ENCODE data around the gene NDUFS7. TPM values are rescaled to one million over a fixed set of nuclear protein-coding genes. Genes with fewer than 3 reads are reported as not detected.
"Not testable (repeated sequence)": the region's sequence is repeated elsewhere in the genome, so short reads cannot be mapped to it uniquely, and the experiment has no call there.

Gene NDUFS7
- total RNA-seq, 1 donor: 21.1 TPM

DNA sequence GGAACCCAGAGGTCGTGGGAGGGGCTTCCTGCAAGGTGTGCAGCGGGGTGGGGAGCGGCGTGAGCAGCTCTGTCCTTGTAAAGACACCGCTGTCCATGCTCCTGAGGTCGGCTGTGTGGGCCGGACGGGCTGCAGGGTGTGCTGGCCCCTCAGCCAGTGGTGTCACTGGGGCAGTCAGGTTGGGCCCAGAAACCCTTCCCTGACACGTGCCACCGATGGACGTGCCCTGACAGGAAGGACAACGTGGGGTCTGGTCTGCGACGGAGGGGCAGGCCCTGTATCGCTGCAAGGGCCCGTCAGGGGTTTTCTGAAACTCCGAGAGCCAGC, 50.3 kb downstream of the NDUFS7 start:
- no peaks in the 10 kb centered on the region for H3K27me3 ChIP-seq (ENCODE audit: insufficient read depth, low read length)
- no peak overlapping the region for H3K4me3 ChIP-seq (ENCODE audit: low read length)
- no peaks in the 10 kb centered on the region for H3K9me3 ChIP-seq (ENCODE audit: low read depth, low read length)
- peaks cover 7% of the 10 kb centered on the region for H3K4me1 ChIP-seq (ENCODE audit: insufficient read depth, low read length)

DNA sequence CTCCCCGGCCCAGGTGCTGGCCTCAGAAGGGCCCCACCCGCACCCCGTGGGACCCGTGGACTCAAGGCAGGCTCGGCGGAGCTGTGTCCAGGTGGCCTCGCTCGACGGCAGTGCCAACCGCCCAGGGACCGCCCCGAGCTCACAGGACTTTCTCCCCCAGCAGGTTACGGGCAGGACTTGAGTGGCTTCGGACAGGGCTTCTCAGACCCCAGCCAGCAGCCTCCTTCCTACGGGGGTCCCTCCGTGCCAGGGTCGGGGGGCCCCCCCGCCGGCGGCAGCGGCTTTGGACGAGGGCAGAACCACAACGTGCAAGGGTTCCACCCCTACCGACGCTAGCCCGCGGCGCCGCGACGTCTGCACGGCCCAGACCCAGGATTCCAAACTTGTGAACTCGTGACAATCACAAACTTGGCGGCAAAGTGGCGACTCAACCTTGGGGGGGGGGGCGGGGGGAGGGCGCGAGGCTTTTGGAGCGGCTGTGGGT, 50.9 kb downstream of the NDUFS7 start:
- Histone ChIP-seq H3K4me3 (ENCODE audit: low read length) (no peak overlapping the region), H3K4me1 (ENCODE audit: insufficient read depth, low read length) (peaks cover 13% of the 10 kb centered on the region), H3K9me3 (ENCODE audit: low read depth, low read length) (no peaks in the 10 kb centered on the region), H3K27me3 (ENCODE audit: insufficient read depth, low read length) (no peaks in the 10 kb centered on the region)

DNA sequence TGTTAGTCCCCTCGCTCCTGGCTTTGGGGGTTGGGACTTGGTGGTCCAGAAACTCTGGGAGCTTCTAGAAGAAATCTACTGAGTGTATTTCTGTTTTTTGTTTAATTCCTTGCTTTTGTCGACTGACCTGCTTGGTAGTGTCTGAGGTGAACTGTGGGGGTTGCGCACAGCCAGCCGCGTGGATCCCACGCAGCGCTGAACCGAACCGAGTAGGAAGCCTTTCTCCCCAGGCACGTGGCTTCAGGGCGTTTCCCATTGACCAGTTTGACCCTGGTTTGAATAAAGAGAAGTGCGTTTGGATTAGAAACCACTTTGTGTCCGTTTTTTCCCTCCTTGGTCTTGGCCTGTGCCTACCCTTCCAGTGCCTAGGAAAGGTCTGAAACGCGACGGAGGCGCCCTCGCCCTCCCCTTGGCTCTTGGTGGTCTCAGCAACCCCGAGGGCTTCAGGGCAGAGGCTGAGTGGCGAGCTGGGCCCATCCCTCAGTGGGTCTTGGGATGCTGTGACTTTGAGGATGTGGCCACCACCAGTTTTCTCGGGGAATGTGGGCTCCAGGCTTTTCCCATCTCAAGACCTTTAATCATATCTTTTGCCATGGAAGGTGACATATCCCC, 51.8 kb downstream of the NDUFS7 start:
- Histone ChIP-seq H3K9me3 (ENCODE audit: low read depth, low read length) (no peaks in the 10 kb centered on the region), H3K27me3 (ENCODE audit: insufficient read depth, low read length) (no peaks in the 10 kb centered on the region), H3K4me1 (ENCODE audit: insufficient read depth, low read length) (peaks cover 18% of the 10 kb centered on the region), H3K4me3 (ENCODE audit: low read length) (no peak overlapping the region)

DNA sequence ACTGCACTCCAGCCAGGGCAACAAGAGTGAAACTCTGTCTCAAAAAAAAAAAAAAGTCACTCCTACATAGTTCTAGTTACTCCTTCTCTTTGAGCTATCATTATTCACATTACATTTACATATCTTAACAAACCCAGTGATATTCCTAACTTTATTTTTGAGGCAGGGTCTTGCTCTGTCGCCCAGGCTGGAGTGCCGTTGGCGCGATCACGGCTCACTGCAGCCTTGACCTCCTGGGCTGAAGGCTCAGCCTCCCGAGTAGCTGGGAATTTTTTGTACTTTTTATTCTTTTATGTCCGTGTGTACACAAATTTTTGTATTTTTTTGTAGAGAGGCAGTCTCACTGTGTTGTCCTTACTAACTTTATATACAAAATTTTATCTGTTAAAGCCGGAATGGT, 53.9 kb downstream of the NDUFS7 start:
- no peak overlapping the region for H3K4me3 ChIP-seq (ENCODE audit: low read length)
- peaks cover 24% of the 10 kb centered on the region for H3K4me1 ChIP-seq (ENCODE audit: insufficient read depth, low read length)
- no peaks in the 10 kb centered on the region for H3K9me3 ChIP-seq (ENCODE audit: low read depth, low read length)
- H3K27me3 ChIP-seq (ENCODE audit: insufficient read depth, low read length): no peaks in the 10 kb centered on the region

DNA sequence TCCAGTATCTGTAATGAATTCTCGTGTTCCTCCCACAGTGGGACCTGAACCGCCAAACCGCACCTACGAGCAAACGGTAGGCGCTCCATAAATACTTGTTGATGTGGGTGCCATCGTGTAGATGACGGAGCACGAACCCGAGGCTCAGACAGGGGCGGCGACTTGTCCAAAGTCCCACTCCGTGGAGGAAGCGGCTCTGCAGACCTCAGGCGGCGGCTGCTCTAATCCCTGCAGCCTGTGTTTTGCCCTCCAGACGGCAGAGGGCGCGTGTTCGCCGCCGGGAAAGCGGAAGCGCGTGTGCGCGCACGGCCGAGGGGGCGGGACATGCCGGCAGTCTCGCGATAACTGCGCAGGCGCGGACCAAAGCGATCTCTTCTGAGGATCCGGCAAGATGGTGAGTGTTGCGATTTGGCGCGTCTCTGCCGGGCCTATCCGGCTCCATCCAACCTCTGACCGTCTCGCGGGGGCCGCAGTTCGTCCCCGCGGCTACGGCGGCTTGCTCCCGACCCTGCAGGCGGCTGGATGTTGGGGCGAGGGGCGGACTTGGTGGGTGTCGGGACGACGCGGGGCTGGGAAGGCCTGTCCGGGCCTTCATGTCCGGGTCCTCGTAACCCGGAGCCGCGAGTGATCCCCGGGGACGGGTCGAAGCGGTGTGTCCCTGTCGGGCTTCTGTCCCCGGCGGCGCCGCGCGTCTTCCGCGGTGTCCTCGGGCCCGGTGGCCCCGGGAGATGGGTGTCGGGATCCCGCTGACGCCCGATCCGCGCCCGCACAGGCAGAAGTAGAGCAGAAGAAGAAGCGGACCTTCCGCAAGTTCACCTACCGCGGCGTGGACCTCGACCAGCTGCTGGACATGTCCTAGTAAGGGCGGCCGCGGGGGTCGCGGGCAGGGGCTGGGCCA, 54.6 kb downstream of the NDUFS7 start, which contains the start of gene RPS15:
Gene RPS15, plus strand, starts transcription at position 362 of the 898 bp plus-strand sequence. Its CDS starts 30 bp downstream, at position 392.
- no peaks in the 10 kb centered on the region for H3K9me3 ChIP-seq (ENCODE audit: low read depth, low read length)
- H3K4me3 ChIP-seq (ENCODE audit: low read length): peak within 1 kb of the TSS; percentile 94
- peaks cover 24% of the 10 kb centered on the region for H3K4me1 ChIP-seq (ENCODE audit: insufficient read depth, low read length)
- no peaks in the 10 kb centered on the region for H3K27me3 ChIP-seq (ENCODE audit: insufficient read depth, low read length)

DNA sequence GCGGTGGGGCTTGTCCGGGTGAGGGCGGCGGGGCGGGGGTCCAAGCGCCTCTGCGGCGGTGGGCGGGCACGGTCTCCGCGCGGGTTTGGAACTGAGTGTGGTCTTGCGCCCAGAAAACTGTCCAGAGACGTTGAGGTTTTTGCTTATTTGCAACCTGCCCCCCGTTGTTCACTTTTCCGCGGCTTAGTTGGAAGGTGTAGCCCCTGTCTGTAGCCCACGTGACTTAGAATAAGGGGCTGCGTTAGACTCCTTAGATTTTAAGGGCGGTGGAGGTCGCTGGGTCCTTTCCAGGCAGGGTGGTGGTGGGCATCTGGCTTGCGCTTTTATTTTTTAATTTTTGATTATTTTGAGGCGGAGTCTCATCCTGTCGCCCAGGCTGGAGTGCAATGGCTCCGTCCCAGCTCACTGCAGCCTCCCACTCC, 55.2 kb downstream of the NDUFS7 start:
- Histone ChIP-seq H3K9me3 (ENCODE audit: low read depth, low read length) (no peaks in the 10 kb centered on the region), H3K27me3 (ENCODE audit: insufficient read depth, low read length) (no peaks in the 10 kb centered on the region), H3K4me1 (ENCODE audit: insufficient read depth, low read length) (peaks cover 24% of the 10 kb centered on the region), H3K4me3 (ENCODE audit: low read length) (peak overlapping the region; percentile 94)

DNA sequence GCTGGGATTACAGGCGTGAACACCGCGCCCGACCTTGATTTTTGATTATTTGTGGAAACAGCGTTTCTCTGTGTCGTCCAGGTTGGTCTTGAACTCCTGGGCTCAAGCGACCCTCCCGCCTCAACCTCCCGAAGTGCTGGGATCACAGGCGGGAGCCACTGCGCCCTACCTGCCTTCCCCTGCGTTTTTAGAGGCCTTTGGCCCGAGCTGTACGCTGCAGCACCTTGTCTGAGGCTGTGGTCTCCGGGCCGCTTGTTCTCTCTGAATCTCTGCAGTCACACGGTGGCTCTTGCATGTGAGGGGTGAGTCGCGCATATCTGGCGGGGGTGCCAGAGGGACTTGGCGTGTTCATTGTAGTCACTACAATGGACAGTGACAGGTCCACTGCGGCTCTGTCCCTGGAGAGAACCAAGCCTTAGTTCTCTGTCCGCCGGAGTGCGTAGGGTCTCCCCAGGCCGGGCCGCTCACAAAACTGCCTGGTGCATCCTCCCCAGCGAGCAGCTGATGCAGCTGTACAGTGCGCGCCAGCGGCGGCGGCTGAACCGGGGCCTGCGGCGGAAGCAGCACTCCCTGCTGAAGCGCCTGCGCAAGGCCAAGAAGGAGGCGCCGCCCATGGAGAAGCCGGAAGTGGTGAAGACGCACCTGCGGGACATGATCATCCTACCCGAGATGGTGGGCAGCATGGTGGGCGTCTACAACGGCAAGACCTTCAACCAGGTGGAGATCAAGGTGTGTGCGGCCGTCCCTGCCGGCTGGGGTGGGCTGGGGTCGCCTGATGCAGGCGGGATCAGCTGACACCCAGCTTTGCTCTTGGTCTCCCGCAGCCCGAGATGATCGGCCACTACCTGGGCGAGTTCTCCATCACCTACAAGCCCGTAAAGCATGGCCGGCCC, 56.1 kb downstream of the NDUFS7 start:
- not testable (repeated sequence) for H3K4me3 ChIP-seq (ENCODE audit: low read length); H3K27me3 ChIP-seq (ENCODE audit: insufficient read depth, low read length); H3K9me3 ChIP-seq (ENCODE audit: low read depth, low read length)
- H3K4me1 ChIP-seq (ENCODE audit: insufficient read depth, low read length): peaks cover 28% of the 10 kb centered on the region

DNA sequence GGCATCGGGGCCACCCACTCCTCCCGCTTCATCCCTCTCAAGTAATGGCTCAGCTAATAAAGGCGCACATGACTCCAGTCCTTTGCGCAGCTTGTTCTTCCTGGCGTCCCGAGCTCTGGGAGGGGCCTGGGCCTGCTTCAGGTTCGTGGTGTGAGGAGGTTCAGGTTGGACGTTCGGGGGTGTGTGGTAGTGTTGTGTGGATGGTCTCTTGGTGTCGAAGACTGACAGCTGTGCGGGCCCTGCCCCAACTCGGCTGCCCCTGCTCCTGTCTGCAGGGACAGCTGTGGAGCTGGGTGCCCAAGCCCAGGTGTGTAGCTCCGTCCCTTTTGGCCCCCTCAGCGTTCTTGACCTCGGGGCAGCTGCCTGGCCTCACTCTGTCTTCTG, 56.7 kb downstream of the NDUFS7 start:
- no peaks in the 10 kb centered on the region for H3K27me3 ChIP-seq (ENCODE audit: insufficient read depth, low read length)

DNA sequence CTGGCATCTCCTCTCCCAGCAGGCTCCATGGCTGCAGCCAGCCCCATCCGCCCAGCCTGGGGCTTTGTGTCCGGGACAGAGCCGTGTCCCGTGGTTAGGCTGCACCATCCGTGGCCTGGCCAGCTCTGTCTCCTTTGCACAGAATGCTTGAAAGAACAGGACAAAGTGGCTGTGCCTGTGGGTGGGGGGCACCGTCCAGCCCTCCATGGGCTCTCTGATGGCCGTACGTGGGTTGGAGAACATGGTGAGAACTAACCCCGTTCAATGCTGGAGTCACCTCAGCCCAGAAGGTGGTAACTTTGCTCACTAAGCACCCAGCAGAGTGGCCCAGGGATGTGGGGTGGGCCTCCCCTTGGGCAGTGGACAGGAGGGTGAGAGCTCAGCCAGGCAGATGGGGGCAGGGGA, 57.3 kb downstream of the NDUFS7 start:
- Histone ChIP-seq H3K27me3 (ENCODE audit: insufficient read depth, low read length) (no peaks in the 10 kb centered on the region), H3K9me3 (ENCODE audit: low read depth, low read length) (no peaks in the 10 kb centered on the region), H3K4me1 (ENCODE audit: insufficient read depth, low read length) (peaks cover 37% of the 10 kb centered on the region), H3K4me3 (ENCODE audit: low read length) (no peak overlapping the region)

More for the DNA sequence above, 56.7 kb downstream of the NDUFS7 start:
- H3K9me3 ChIP-seq (ENCODE audit: low read depth, low read length): no peaks in the 10 kb centered on the region
- H3K4me1 ChIP-seq (ENCODE audit: insufficient read depth, low read length): peaks cover 34% of the 10 kb centered on the region
- H3K4me3 ChIP-seq (ENCODE audit: low read length): no peak overlapping the region

DNA sequence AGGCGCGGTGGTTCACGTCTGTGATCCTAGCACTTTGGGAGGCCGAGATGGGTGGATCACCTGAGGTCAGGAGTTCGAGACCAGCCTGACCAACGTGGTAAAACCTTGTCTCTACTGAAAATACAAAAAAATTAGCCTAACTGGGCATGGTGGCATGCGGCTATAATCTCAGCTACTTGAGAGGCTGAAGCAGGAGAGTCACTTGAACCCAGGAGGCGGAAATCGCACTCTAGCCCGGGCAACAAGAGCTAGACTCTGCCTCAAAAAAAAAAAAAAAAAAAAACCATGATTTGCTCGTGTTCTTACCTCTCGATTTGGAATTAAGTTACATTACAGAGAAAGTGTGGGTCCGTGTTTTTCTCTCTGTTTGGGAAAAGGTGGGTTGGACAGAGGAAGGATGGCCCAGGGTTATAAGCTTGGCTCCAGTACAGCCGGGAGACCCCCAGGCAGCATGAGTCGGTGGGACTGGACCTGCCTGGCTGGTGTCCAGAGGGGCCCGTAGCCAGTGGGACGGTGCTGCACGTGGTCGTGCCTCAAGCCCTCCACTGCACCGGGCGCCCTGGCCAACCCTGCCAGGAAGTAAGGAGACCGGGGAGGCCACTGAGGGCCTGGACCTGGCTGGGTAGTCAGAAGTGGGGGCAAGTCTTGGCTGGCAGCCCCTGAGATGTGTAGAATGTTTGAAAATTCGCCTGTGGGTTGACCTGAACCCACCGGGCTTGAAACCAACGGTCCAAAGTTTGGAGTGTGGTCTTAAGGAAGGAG, 58.2 kb downstream of the NDUFS7 start:
- Histone ChIP-seq H3K4me1 (ENCODE audit: insufficient read depth, low read length) (peaks cover 44% of the 10 kb centered on the region), H3K4me3 (ENCODE audit: low read length) (no peak overlapping the region)

More for the DNA sequence above, 58.2 kb downstream of the NDUFS7 start:
- no peaks in the 10 kb centered on the region for H3K9me3 ChIP-seq (ENCODE audit: low read depth, low read length)
- H3K27me3 ChIP-seq (ENCODE audit: insufficient read depth, low read length): peaks cover 5% of the 10 kb centered on the region

Other genes starting within 250 kb of the NDUFS7 start
- gene SBNO2, start 209.6 kb upstream of the NDUFS7 start, total RNA-seq: 53.8 TPM
- gene STK11, start 178.1 kb upstream of the NDUFS7 start, total RNA-seq: 36.7 TPM
- not detected for gene CBARP, start 145.9 kb upstream of the NDUFS7 start, total RNA-seq
- 10.4 TPM for gene ATP5F1D, start 142.2 kb upstream of the NDUFS7 start, total RNA-seq
- gene MIDN, start 135.3 kb upstream of the NDUFS7 start, total RNA-seq: 67.0 TPM
- gene CIRBP, start 114.6 kb upstream of the NDUFS7 start, total RNA-seq: 455 TPM
- gene FAM174C, start 108.4 kb upstream of the NDUFS7 start, total RNA-seq: 16.3 TPM
- gene EFNA2, start 98.0 kb upstream of the NDUFS7 start, total RNA-seq: not detected
- gene GAMT, start 17.6 kb downstream of the NDUFS7 start, total RNA-seq: 6.7 TPM
- gene DAZAP1, start 23.7 kb downstream of the NDUFS7 start, total RNA-seq: 63.0 TPM
- 1,183 TPM for gene RPS15, start 54.5 kb downstream of the NDUFS7 start, total RNA-seq
- gene APC2, start 66.2 kb downstream of the NDUFS7 start, total RNA-seq: 0.10 TPM
- gene C19orf25, start 95.3 kb downstream of the NDUFS7 start, total RNA-seq: 11.4 TPM
- 1.2 TPM for gene PCSK4, start 106.4 kb downstream of the NDUFS7 start, total RNA-seq
- gene REEP6, start 107.3 kb downstream of the NDUFS7 start, total RNA-seq: 2.1 TPM
- 0.84 TPM for gene ADAMTSL5, start 129.1 kb downstream of the NDUFS7 start, total RNA-seq
- not detected for gene PLK5, start 140.2 kb downstream of the NDUFS7 start, total RNA-seq
- gene MEX3D, start 184.4 kb downstream of the NDUFS7 start, total RNA-seq: 2.1 TPM
- gene MBD3, start 209.0 kb downstream of the NDUFS7 start, total RNA-seq: 25.1 TPM
- gene UQCR11, start 221.6 kb downstream of the NDUFS7 start, total RNA-seq: 31.6 TPM